GM21423 (cell line): ENCODE results near the gene UFSP2.

Experiments used
- ATAC-seq: cut with Tn5 transposase; IDR thresholded peaks from one replicate; pipeline ENCODE4 v1.9.1; 2021; ENCODE audit warnings: mild to moderate bottlenecking, moderate library complexity; ENCODE audit not compliant: unreplicated experiment

The UFSP2 gene

GRCh38 chr4:185426960-185427688 lies 1.4 kb upstream of the UFSP2 start:
- ATAC-seq, result no peak

- ATAC-seq, result peak; percentile 5
These were observed 688 bp downstream of the UFSP2 start for GRCh38 chr4:185424905-185425646.

- no peak for ATAC-seq
These were observed 4.2 kb downstream of the UFSP2 start for GRCh38 chr4:185421366-185422124.

- ATAC-seq, result no peak
These were observed 8.8 kb downstream of the UFSP2 start for GRCh38 chr4:185416955-185417354.

- no peak for ATAC-seq
These were observed 13.4 kb downstream of the UFSP2 start for GRCh38 chr4:185412412-185412811.

- ATAC-seq, result no peak
These were observed 13.9 kb downstream of the UFSP2 start for GRCh38 chr4:185411849-185412248.

- ATAC-seq, result no peak
These were observed 17.3 kb downstream of the UFSP2 start for GRCh38 chr4:185408432-185408831.

GRCh38 chr4:185405296-185405999 lies 20.3 kb downstream of the UFSP2 start:
- ATAC-seq, result peak; percentile 50

GRCh38 chr4:185404031-185404430 lies 21.7 kb downstream of the UFSP2 start:
- ATAC-seq, result no peak

- no peak for ATAC-seq
These were observed 26.3 kb downstream of the UFSP2 start for GRCh38 chr4:185399466-185399865.

GRCh38 chr4:185398618-185399017 lies 27.1 kb downstream of the UFSP2 start:
- no peak for ATAC-seq

- ATAC-seq, result no peak
These were observed 28.9 kb downstream of the UFSP2 start, which contains the start of gene ANKRD37 for GRCh38 chr4:185396724-185397385. Gene ANKRD37, plus strand, starts transcription at chr4:185396841. Its CDS starts 83 bp downstream, at chr4:185396924.

GRCh38 chr4:185395956-185396723 lies 29.6 kb downstream of the UFSP2 start:
- peak; percentile 80 for ATAC-seq

GRCh38 chr4:185395238-185395955 lies 30.4 kb downstream of the UFSP2 start, which contains the start of gene LRP2BP:
Gene LRP2BP, minus strand, starts transcription at chr4:185395924. Its CDS starts 17,738 bp downstream, at chr4:185378186.
- no peak for ATAC-seq

GRCh38 chr4:185394568-185395237 lies 31.1 kb downstream of the UFSP2 start:
- ATAC-seq, result no peak

GRCh38 chr4:185392156-185392555 lies 33.6 kb downstream of the UFSP2 start:
- no peak for ATAC-seq

- ATAC-seq, result no peak
These were observed 34.8 kb downstream of the UFSP2 start for GRCh38 chr4:185390941-185391340.

GRCh38 chr4:185387957-185388356 lies 37.8 kb downstream of the UFSP2 start:
- ATAC-seq, result no peak
